ENCODE data around the gene MAP2. TPM values are rescaled to one million over a fixed set of nuclear protein-coding genes. Genes with fewer than 3 reads are reported as not detected.

MAP2 gene
- total and polyA plus RNA-seq, 10 of the 15 experiments (the other 5 are each of a cell fraction or from before 2014, with no cell fraction given), result 0.01 TPM; not detected in 9

DNA sequence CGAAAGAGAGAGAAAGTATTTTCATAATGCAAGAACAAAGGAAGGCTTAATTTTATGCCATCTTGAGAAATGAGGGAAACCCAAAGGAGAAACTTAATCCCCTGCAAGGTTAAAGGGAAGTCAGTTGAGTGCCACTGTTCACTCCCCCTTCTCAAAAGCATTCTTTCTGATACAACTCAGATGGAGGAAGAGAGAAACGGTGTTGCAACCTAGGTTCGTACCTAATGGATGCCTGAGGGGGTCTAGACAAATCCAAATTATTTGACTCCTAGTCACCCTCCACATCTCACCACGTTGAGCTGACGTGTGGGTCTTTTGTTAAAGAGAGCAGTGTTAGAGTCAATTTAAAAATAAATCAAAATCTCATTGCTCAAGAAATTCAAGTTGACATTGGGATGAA, 295.2 kb downstream of the MAP2 start:
- Histone ChIP-seq H3K4me2 (ENCODE audit: control insufficient read depth, insufficient read depth) (no peak overlapping the region), H3K27me3 (replicated peaks in 1 of 2; ENCODE audit: control insufficient read depth in 2 of 2, insufficient read depth in 2 of 2, low read length in 1 of 2) (no peaks in the 10 kb centered on the region), H3K27ac (ENCODE audit: control insufficient read depth, insufficient read depth) (no peak overlapping the region), H4K20me1 (ENCODE audit: control insufficient read depth, insufficient read depth) (no peaks in the 10 kb centered on the region), H3K36me3 (ENCODE audit: control insufficient read depth in 2 of 2, insufficient read depth in 2 of 2, low read length in 1 of 2) (no peaks in the 10 kb centered on the region), H3K9ac (ENCODE audit: control insufficient read depth, insufficient read depth, low read length) (no peak overlapping the region), H3K4me1 (ENCODE audit: control insufficient read depth, insufficient read depth, low read length) (no peaks in the 10 kb centered on the region), H3K79me2 (ENCODE audit: control insufficient read depth, insufficient read depth, low read length) (no peaks in the 10 kb centered on the region), H3K9me3 (replicated peaks; ENCODE audit: control insufficient read depth, insufficient read depth, low read length) (no peaks in the 10 kb centered on the region), H3K4me3 (no peak overlapping the region), H2AFZ (ENCODE audit: control insufficient read depth, low read depth, low read length) (no peak overlapping the region)
- DNase-seq (ENCODE audit: low read depth, low spot score), result no peak
- ATAC-seq, result no peak
- intact Hi-C loops (cut with micrococcal nuclease; ENCODE audit: unreplicated experiment) (no loop called here), in situ Hi-C loops (cut with MboI) (no loop called here)
- SMC1A ChIA-PET (ENCODE audit: uncharacterized antibody, unreplicated experiment), result no interaction called here
- BruUV-seq (replicated peaks), result no TSS peak
- TF ChIP-seq ZNF217 (IDR thresholded peaks at IDR 0.05) (no peak), E4F1 (IDR thresholded peaks at IDR 0.05; ENCODE audit: borderline replicate concordance, partially characterized antibody) (no peak), ZNF384 (IDR thresholded peaks at IDR 0.05; ENCODE audit: borderline replicate concordance, low read depth, low read length) (no peak), IKZF1 (conservative IDR thresholded peaks at IDR 0.05) (no peak), NFYA (IDR thresholded peaks at IDR 0.05; ENCODE audit: borderline replicate concordance, low read depth, low read length) (no peak), MXI1 (IDR thresholded peaks at IDR 0.05; ENCODE audit: low read depth, low read length) (no peak), MTA3 (IDR thresholded peaks at IDR 0.05; ENCODE audit: borderline replicate concordance, low read length) (no peak), PRDM15 (CRISPR knock-in tag; IDR thresholded peaks at IDR 0.05) (no peak), TCF7 (IDR thresholded peaks at IDR 0.05; ENCODE audit: borderline replicate concordance) (no peak), SREBF1 (IDR thresholded peaks at IDR 0.05; ENCODE audit: low read length) (no peak), YBX1 (IDR thresholded peaks at IDR 0.05) (no peak), CREM (IDR thresholded peaks at IDR 0.05; ENCODE audit: low read depth) (no peak), NRF1 (conservative IDR thresholded peaks at IDR 0.05; ENCODE audit: low read depth, low read length) (no peak), CBX3 (IDR thresholded peaks at IDR 0.05; ENCODE audit: borderline replicate concordance, low read depth) (no peak)
- TF ChIP-seq, protein P1, sequence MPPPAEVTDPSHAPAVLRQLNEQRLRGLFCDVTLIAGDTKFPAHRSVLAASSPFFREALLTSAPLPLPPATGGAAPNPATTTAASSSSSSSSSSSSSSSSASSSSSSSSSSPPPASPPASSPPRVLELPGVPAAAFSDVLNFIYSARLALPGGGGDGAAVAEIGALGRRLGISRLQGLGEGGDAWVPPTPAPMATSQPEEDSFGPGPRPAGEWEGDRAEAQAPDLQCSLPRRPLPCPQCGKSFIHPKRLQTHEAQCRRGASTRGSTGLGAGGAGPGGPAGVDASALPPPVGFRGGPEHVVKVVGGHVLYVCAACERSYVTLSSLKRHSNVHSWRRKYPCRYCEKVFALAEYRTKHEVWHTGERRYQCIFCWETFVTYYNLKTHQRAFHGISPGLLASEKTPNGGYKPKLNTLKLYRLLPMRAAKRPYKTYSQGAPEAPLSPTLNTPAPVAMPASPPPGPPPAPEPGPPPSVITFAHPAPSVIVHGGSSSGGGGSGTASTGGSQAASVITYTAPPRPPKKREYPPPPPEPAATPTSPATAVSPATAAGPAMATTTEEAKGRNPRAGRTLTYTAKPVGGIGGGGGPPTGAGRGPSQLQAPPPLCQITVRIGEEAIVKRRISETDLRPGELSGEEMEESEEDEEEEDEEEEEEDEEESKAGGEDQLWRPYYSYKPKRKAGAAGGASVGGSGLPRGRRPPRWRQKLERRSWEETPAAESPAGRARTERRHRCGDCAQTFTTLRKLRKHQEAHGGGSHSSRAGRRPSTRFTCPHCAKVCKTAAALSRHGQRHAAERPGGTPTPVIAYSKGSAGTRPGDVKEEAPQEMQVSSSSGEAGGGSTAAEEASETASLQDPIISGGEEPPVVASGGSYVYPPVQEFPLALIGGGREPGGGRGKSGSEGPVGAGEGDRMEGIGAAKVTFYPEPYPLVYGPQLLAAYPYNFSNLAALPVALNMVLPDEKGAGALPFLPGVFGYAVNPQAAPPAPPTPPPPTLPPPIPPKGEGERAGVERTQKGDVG (CRISPR knock-in tag; IDR thresholded peaks at IDR 0.05), result no peak
- TF ChIP-seq, protein P2, sequence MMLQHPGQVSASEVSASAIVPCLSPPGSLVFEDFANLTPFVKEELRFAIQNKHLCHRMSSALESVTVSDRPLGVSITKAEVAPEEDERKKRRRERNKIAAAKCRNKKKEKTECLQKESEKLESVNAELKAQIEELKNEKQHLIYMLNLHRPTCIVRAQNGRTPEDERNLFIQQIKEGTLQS (IDR thresholded peaks at IDR 0.05; ENCODE audit: borderline replicate concordance, extremely low read depth, low read depth, low read length), result no peak
- POLR2A ChIA-PET, result no interaction called here
- 36% methylated on average over 5 of the region's 5 CpGs for WGBS (ENCODE audit: insufficient coverage, insufficient replicate concordance, low lambda C conversion rate, missing lambda C conversion rate)
- CTCF ChIA-PET, result no interaction called here
- RAD21 ChIA-PET (ENCODE audit: unreplicated experiment), result no interaction called here
- FAIRE-seq, result no peak

All from GM12878 (cell line).